Measurements from ENCODE around the gene ADAMTS4. TPM values are rescaled to one million over a fixed set of nuclear protein-coding genes. Genes with fewer than 3 reads are reported as not detected.

The ADAMTS4 gene
- total and polyA plus RNA-seq, 9 of the 15 experiments (the other 6 are each of a cell fraction or from before 2014, with no cell fraction given): 0.07 to 3.7 (median 0.41) TPM

DNA sequence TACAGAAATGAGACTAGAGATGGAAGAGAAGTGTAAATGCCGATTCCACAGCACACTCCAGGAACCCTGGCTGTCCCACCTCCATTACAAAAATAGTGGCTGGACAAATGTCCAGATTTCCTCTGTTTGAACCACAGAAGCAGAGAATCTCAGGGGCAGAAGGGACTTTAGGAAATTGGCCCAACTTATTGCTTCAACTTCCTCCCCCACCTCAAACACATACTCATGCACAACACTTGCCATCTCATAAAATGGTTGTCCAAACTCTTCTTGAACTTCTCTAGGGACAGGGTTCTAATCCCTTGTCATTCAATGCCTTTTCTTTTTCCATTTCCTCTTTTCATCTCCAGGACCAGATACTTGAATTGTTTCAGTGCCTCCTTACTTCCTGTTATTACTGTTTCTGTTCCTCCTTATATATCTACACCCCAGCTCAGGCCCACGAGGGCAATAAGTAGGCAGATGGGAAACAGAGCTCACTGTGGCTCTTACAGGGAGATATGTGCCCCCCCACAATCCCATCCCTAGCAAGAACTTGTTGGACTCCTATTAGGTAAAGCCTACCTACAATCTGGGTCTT, 13.0 kb downstream of the ADAMTS4 start:
- FAIRE-seq (peak; percentile 6), DNase-seq (ENCODE audit: extremely low read depth in 1 of 4, low spot score in 3 of 4) (no peak), ATAC-seq (no peak; the same call in 2 of the 3 replicates)
- no peaks in the 10 kb centered on the region for H3K79me2 ChIP-seq (ENCODE audit: control insufficient read depth, insufficient read depth, low read length)
- in situ Hi-C loops (cut with MboI): no loop called here
- peaks cover 22 to 38% of the 10 kb centered on the region in 2 experiments for H3K4me1 ChIP-seq (replicated peaks in 1 of 2; ENCODE audit: control insufficient read depth in 2 of 2, insufficient read depth in 2 of 2, low read length in 2 of 2)
- H3K27ac ChIP-seq (ENCODE audit: extremely low read depth, low read depth, low read length): peak overlapping the region; percentile 3; the same call in 1 of the 3 replicates
- no peak overlapping the region for H3K4me3 ChIP-seq
- no peaks in the 10 kb centered on the region for H4K20me1 ChIP-seq (replicated peaks; ENCODE audit: control insufficient read depth, insufficient read depth, low read length)
- no peaks in the 10 kb centered on the region for H3K9me3 ChIP-seq (replicated peaks; ENCODE audit: control insufficient read depth, insufficient read depth, low read depth, low read length)
- TF ChIP-seq, protein P1, sequence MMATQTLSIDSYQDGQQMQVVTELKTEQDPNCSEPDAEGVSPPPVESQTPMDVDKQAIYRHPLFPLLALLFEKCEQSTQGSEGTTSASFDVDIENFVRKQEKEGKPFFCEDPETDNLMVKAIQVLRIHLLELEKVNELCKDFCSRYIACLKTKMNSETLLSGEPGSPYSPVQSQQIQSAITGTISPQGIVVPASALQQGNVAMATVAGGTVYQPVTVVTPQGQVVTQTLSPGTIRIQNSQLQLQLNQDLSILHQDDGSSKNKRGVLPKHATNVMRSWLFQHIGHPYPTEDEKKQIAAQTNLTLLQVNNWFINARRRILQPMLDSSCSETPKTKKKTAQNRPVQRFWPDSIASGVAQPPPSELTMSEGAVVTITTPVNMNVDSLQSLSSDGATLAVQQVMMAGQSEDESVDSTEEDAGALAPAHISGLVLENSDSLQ (IDR thresholded peaks at IDR 0.05): peak; percentile 25; the same call in 1 of the 2 replicates
- TF ChIP-seq MAFG (tag; conservative IDR thresholded peaks at IDR 0.05) (no peak), ZNF589 (CRISPR knock-in tag; IDR thresholded peaks at IDR 0.05; ENCODE audit: low read depth) (0 out of 2 replicates have a peak, but pooled peaks have one; percentile 24), SPI1 (IDR thresholded peaks at IDR 0.05; ENCODE audit: borderline replicate concordance, low read depth, low read length) (peak; percentile 93)
- ChIA-PET POLR2A (interaction anchor here (1.0 to 1.2 kb wide), 3 partner anchors 9 to 23 kb away, joined by 3 to 7 read pairs (median 5); partner anchors contain the start of genes ADAMTS4 and B4GALT3), CTCF (ENCODE audit: low intra/inter-chr PET ratio) (no interaction called here)
- H2AFZ ChIP-seq (ENCODE audit: low read depth, low read length): peak overlapping the region; percentile 76
- BruUV-seq (replicated peaks): no TSS peak
- peak overlapping the region in 1 of 2 experiments; percentile 17; a peak in 1 of 4 replicates for H3K9ac ChIP-seq (ENCODE audit: insufficient read depth in 1 of 2, low read depth in 2 of 2, low read length in 2 of 2)
- no peaks in the 10 kb centered on the region for H3K9me1 ChIP-seq (ENCODE audit: control insufficient read depth, insufficient read depth, low read length)
- no peaks in the 10 kb centered on the region for H3K36me3 ChIP-seq (ENCODE audit: control insufficient read depth, insufficient read depth, low read length)
- WGBS (ENCODE audit: insufficient coverage, low coverage, missing lambda C conversion rate): 26% methylated on average over 2 of the region's 2 CpGs
- no peaks in the 10 kb centered on the region for H3K27me3 ChIP-seq (ENCODE audit: control insufficient read depth in 2 of 2, insufficient read depth in 2 of 2, low read length in 2 of 2)
- no peak overlapping the region for H3K4me2 ChIP-seq (ENCODE audit: insufficient read depth, low read length)
- intact Hi-C loops (cut with micrococcal nuclease): no loop called here
